Keratinocyte (primary cell): ENCODE data around the gene CFAP58.

ENCODE experiments used
- EZH2 ChIP-seq: IDR thresholded peaks from one replicate; pipeline ENCODE4 v1.6.1; 2012; ENCODE audit warnings: inconsistent platforms, mild to moderate bottlenecking, low read length, moderate library complexity
- TF ChIP-seq, protein P1 (sequence below), 3 experiments: IDR thresholded peaks in 1 of 3; conservative IDR thresholded peaks in 1 of 3; optimal IDR thresholded peaks in 1 of 3; 2 replicates in 2 of 3; 3 replicates in 1 of 3; pipeline versions ENCODE3 to v1.5.1; 2011; ENCODE audit warnings: low read length in 3 of 3, mild to moderate bottlenecking in 3 of 3, moderate library complexity in 2 of 3, control low read depth in 1 of 3, inconsistent platforms in 1 of 3; ENCODE audit not compliant: insufficient read depth in 2 of 3; ENCODE audit errors: extremely low read depth in 1 of 3

DNA sequence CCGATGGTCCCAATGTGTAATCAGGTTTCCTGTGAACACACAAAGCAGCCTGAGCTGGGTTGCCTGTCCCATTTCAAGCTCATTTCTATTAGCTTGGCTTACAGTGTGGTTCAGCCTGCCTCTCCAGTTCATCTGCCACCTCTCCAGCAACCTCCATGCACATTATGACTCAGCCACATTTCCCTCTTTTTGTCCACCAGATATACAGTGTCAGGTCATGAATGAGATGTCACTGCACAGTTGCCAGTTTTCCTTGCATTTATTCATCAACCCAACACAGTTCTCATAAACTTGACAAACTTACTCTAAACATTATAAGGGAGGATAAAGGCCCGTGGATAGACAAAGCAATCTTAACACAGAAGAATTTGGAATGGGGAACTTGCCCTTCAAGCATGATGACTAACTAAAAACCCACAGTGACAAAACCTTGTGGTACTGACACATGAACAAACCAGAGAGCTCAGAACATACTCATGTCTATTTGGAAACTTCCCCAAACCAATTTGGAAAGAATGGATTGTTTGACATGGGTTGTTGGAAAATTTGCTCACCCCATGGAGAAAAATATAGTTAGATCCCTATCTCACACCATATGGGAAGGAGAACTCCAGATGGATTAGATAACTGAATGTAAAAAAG, 2.5 kb upstream of the CFAP58 start:
- TF ChIP-seq, protein P1, sequence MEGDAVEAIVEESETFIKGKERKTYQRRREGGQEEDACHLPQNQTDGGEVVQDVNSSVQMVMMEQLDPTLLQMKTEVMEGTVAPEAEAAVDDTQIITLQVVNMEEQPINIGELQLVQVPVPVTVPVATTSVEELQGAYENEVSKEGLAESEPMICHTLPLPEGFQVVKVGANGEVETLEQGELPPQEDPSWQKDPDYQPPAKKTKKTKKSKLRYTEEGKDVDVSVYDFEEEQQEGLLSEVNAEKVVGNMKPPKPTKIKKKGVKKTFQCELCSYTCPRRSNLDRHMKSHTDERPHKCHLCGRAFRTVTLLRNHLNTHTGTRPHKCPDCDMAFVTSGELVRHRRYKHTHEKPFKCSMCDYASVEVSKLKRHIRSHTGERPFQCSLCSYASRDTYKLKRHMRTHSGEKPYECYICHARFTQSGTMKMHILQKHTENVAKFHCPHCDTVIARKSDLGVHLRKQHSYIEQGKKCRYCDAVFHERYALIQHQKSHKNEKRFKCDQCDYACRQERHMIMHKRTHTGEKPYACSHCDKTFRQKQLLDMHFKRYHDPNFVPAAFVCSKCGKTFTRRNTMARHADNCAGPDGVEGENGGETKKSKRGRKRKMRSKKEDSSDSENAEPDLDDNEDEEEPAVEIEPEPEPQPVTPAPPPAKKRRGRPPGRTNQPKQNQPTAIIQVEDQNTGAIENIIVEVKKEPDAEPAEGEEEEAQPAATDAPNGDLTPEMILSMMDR (optimal IDR thresholded peaks at IDR 0.05 in 1 of 3, IDR thresholded peaks at IDR 0.05 in 1 of 3, conservative IDR thresholded peaks at IDR 0.05 in 1 of 3; ENCODE audit: extremely low read depth in 1 of 3, insufficient read depth in 2 of 3, low read length in 3 of 3) = no peak
- TF ChIP-seq EZH2 = no peak
